HL-60 (cell line): Measurements from ENCODE around the gene HAPLN2.
A peak's percentile ranks its signal among the peaks of the same experiment; 100 is the strongest.

Source experiments
- POLR2AphosphoS5 ChIP-seq: IDR thresholded peaks from 2 replicates; pipeline ENCODE4 v1.6.1; 2012; ENCODE audit warnings: low read depth
- TF ChIP-seq, protein P1 (sequence below): IDR thresholded peaks from one replicate; pipeline ENCODE4 v1.5.1; 2011; ENCODE audit warnings: low read length, control low read depth, inconsistent platforms; ENCODE audit not compliant: insufficient read depth
- TF ChIP-seq, protein P2 (sequence below): IDR thresholded peaks from 2 replicates; pipeline ENCODE4 v1.6.1; 2012; ENCODE audit warnings: low read depth; ENCODE audit not compliant: insufficient replicate concordance

DNA sequence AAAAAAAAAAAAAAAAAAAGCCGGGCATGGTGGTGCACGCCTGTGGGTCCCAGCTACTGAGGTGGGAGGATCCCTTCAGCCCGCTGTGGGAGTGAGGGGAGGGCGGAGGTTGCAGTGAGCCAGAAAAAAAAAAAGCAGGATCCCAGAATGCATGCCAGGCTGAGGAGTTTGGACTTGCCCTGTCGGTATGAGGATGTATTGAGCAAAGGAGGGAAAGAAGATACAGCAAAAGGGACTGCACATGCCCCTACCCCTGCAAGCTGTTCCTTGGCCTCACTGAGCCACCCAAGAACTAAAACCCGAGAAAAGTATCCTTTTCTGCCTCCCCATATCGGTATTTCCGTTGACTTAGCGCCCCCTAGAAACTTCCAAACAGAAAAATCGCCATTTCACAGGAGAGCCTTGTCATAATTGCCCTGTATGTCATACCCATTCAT, 16.6 kb upstream of the HAPLN2 start:
- TF ChIP-seq, protein P1, sequence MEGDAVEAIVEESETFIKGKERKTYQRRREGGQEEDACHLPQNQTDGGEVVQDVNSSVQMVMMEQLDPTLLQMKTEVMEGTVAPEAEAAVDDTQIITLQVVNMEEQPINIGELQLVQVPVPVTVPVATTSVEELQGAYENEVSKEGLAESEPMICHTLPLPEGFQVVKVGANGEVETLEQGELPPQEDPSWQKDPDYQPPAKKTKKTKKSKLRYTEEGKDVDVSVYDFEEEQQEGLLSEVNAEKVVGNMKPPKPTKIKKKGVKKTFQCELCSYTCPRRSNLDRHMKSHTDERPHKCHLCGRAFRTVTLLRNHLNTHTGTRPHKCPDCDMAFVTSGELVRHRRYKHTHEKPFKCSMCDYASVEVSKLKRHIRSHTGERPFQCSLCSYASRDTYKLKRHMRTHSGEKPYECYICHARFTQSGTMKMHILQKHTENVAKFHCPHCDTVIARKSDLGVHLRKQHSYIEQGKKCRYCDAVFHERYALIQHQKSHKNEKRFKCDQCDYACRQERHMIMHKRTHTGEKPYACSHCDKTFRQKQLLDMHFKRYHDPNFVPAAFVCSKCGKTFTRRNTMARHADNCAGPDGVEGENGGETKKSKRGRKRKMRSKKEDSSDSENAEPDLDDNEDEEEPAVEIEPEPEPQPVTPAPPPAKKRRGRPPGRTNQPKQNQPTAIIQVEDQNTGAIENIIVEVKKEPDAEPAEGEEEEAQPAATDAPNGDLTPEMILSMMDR = peak; percentile 15
- TF ChIP-seq, protein P2, sequence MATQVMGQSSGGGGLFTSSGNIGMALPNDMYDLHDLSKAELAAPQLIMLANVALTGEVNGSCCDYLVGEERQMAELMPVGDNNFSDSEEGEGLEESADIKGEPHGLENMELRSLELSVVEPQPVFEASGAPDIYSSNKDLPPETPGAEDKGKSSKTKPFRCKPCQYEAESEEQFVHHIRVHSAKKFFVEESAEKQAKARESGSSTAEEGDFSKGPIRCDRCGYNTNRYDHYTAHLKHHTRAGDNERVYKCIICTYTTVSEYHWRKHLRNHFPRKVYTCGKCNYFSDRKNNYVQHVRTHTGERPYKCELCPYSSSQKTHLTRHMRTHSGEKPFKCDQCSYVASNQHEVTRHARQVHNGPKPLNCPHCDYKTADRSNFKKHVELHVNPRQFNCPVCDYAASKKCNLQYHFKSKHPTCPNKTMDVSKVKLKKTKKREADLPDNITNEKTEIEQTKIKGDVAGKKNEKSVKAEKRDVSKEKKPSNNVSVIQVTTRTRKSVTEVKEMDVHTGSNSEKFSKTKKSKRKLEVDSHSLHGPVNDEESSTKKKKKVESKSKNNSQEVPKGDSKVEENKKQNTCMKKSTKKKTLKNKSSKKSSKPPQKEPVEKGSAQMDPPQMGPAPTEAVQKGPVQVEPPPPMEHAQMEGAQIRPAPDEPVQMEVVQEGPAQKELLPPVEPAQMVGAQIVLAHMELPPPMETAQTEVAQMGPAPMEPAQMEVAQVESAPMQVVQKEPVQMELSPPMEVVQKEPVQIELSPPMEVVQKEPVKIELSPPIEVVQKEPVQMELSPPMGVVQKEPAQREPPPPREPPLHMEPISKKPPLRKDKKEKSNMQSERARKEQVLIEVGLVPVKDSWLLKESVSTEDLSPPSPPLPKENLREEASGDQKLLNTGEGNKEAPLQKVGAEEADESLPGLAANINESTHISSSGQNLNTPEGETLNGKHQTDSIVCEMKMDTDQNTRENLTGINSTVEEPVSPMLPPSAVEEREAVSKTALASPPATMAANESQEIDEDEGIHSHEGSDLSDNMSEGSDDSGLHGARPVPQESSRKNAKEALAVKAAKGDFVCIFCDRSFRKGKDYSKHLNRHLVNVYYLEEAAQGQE = no peak
- no peak for TF ChIP-seq POLR2AphosphoS5
